Activated T-helper 2 cell treated with anti-CD3 and anti-CD28 coated beads, Interferon-gamma antibody, Interleukin-2, Interleukin-4, amounts not matched to agents 10 μg/mL and 5 μg/mL and 100 μg/mL, durations not matched to agents 14 hours and 24 hours and 36 hours (primary cell): Measurements from ENCODE around the gene COL5A1. TPM values are rescaled to one million over a fixed set of nuclear protein-coding genes. Genes with fewer than 3 reads are reported as not detected.

ENCODE experiments used
- DNase-seq: peaks from one replicate; pipeline ENCODE4 v3.0.0; 2021; ENCODE audit warnings: low spot score
- H3K27ac Mint-ChIP-seq: one replicate; pipeline ENCODE4 v1.8.0; 2021; ENCODE audit warnings: mixed read lengths
- H3K27me3 Mint-ChIP-seq: one replicate; pipeline ENCODE4 v1.8.0; 2021; ENCODE audit warnings: low read depth, mixed read lengths
- H3K36me3 Mint-ChIP-seq: one replicate; pipeline ENCODE4 v1.8.0; 2021; ENCODE audit warnings: low read depth, mixed read lengths
- H3K4me1 Mint-ChIP-seq: one replicate; pipeline ENCODE4 v1.8.0; 2021; ENCODE audit warnings: low read depth, mixed read lengths
- H3K4me3 Mint-ChIP-seq: one replicate; pipeline ENCODE4 v1.8.0; 2021; ENCODE audit warnings: low read depth, mild to moderate bottlenecking, moderate library complexity, mixed read lengths
- H3K9me3 Mint-ChIP-seq: one replicate; pipeline ENCODE4 v1.8.0; 2021; ENCODE audit warnings: mixed read lengths
- intact Hi-C: fragments of 100-400 bp; cut with micrococcal nuclease; formaldehyde crosslinking; loops from one replicate; pipeline ENCODE4 v1.15.1; 2023
- total RNA-seq: library from RNA; stranded (reverse); gene quantifications from 2 replicates; pipeline ENCODE4 v1.2.3, GENCODE V29; 2022

The COL5A1 gene
- total RNA-seq, 1 donor from 2014 or later, result not detected

DNA sequence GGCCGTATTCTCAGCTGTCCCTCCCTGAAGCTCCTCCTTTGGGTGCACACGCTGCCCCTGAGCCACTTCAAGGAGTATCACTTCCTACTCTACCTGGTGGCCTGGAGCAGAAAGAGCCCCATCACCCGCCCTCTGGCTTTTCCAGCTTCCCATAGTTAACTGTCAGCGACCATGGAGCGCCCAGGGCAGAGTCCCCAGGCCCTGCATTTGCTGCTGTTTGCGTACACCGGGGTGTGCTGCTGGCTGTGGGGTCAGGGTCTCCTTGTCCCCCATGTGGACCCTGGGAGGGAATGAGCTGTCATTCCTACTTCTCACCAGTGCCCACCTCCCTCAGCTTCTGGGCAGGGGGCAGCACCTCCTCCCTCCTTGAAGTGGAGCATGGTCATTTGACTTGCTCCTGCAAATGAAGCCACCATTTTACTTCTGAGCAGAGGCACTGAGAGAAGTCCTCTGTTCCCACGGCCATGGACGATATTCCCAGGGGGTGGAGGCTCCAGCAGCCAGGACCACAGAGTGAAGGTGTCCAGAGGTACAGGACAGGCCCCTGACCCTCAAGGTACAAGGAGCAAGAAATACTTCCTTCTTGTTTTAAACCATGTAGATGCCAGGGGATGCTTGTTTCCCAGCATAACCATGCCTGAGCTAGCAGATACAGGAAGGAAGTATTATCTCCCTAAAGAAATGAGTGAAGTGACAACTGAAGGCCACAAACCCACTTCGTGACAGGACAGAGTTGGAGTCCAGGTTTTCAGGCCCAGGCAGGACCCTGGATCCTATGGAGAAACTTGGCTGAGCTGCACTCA, 40.6 kb upstream of the COL5A1 start:
- Mint-ChIP-seq H3K4me1 (no peaks in the 10 kb centered on the region), H3K27me3 (no peaks in the 10 kb centered on the region), H3K36me3 (no peaks in the 10 kb centered on the region), H3K9me3 (no peaks in the 10 kb centered on the region), H3K4me3 (no peak overlapping the region), H3K27ac (no peak overlapping the region)
- intact Hi-C loops, result no loop called here
- peak; percentile 2 for DNase-seq

DNA sequence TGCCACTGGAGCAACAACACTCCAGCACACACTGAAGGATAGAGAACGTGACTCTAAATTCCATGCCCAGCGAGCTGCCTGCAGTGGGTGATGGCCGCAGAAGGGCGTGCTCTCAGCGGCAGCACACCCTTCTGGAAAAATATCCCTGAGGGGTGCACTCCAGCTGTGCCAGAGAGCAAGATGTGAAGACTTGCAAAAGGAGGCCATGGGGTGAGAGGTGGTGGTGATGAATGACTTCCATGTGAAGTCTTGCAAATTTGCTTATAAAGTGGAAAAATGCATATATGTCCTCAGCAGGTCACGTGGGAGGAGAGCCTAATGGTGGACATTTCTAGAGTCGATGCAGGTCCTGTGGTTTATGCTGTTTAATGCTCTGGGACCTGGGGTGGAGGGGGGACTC, 39.8 kb upstream of the COL5A1 start:
- no peak for DNase-seq
- no peaks in the 10 kb centered on the region for H3K9me3 Mint-ChIP-seq
- H3K27me3 Mint-ChIP-seq, result no peaks in the 10 kb centered on the region
- intact Hi-C loops, result no loop called here
- no peaks in the 10 kb centered on the region for H3K36me3 Mint-ChIP-seq
- no peak overlapping the region for H3K27ac Mint-ChIP-seq
- H3K4me1 Mint-ChIP-seq, result no peaks in the 10 kb centered on the region
- H3K4me3 Mint-ChIP-seq, result no peak overlapping the region

DNA sequence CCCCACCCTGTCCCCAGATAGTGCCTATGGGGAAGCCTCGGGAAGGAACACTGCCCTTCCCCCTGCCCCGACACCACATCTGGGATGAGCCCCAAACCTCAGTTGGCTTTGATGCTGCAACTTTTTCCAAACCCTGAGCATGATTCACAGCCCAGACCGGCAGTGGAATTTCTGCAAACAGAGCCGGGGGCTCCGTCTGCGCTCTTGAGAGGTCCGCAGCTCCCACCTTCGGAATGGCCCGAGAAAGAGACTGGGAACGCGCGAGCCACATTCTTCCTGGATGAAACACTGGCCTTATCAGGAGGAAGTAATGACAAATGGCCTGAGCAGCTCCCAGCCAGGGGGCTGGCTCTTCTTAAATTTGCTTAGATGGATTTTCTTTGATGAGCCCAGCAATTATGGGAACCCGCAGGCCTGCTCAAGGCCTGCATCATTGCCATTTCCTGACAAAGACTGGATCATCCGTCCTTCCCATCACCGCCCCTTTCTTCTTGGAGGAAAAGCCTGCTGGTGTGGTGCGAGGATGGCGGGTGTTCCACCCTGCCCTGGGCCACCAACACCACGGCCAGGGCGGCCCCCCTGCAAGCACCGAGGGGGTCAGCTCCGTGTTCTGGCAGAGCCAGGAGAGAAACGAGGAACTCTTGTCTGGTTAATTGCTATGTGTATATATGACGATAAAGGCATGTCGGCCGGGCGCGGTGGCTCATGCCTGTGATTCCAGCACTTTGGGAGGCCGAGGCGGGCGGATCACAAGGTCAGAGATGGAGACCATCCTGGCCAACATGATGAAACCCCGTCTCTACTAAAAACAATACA, 38.8 kb upstream of the COL5A1 start:
- intact Hi-C loops, result no loop called here
- no peaks in the 10 kb centered on the region for H3K36me3 Mint-ChIP-seq
- no peak overlapping the region for H3K4me3 Mint-ChIP-seq
- DNase-seq, result peak; percentile 2
- H3K9me3 Mint-ChIP-seq, result no peaks in the 10 kb centered on the region
- H3K4me1 Mint-ChIP-seq, result no peaks in the 10 kb centered on the region
- no peak overlapping the region for H3K27ac Mint-ChIP-seq
- H3K27me3 Mint-ChIP-seq, result no peaks in the 10 kb centered on the region

DNA sequence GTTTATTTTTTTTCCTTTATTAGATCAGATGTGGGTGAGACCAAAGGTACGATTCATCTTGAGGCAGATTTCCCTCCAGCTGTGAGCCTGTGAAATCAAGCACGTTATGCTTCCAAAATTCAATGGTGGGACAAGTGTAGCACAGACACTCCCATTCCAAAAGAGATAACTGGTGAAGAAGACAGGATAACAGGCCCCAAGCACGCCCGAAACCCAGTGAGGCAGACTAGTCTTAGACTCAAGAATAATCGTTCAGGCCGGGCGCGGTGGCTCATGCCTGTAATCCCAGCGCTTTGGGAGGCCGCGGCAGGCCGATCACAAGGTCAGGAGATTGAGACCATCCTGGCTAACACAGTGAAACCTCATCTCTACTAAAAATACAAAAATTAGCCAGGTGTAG, 36.8 kb upstream of the COL5A1 start:
- Mint-ChIP-seq H3K36me3 (no peaks in the 10 kb centered on the region), H3K9me3 (no peaks in the 10 kb centered on the region), H3K4me3 (no peak overlapping the region), H3K4me1 (no peaks in the 10 kb centered on the region), H3K27me3 (no peaks in the 10 kb centered on the region), H3K27ac (no peak overlapping the region)
- DNase-seq, result no peak
- intact Hi-C loops, result no loop called here

DNA sequence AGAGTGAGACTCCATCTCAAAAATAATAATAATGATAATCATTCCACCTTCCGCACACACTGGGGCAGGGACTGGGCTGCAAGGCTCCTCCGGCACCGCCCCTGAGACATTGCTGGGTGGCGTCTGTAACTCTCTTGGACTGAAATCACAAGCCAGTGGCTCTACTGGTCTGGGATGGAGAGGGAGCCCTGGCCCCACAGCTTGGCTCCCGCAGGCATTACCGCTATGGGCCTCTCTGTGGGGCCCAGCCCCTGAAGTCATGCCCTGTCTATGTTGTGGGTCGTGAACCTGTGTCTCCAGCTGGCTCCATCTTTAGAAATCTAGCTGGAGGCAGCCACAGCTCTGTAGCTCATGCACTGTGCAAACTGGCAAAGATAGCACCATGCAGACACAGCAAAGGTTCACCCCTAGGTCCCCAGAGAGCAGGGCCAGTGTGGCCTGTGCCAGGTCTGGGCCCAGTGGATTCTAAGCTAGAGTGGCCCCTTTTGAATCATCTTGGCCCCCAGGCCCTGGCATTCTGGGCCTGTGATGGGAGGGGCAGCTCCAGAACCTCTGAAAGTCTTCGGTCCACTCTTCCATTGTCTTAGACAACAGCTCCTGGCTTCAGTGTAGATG, 36.1 kb upstream of the COL5A1 start:
- DNase-seq, result peak; percentile 1
- Mint-ChIP-seq H3K27me3 (no peaks in the 10 kb centered on the region), H3K36me3 (no peaks in the 10 kb centered on the region), H3K4me3 (no peak overlapping the region), H3K27ac (no peak overlapping the region), H3K4me1 (no peaks in the 10 kb centered on the region), H3K9me3 (no peaks in the 10 kb centered on the region)
- intact Hi-C loops, result no loop called here

DNA sequence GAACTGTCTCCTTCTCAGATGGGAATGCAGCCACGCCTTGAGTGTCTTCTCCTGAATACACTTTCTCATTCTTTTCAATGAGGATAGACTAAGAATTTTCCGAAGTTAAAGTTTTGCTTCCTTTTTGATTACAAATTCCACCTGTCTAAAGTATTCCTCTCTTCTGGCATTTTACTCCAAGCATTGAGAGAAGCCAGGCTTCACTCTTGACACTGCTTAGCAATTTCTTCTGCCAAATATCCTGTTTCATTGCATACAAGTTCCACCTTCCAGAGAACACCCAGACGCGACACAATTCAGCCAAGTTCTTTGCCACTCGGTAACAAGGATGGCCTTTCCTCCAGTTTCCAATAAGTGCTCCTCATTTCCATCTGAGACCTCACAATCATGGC, 35.6 kb upstream of the COL5A1 start:
- H3K36me3 Mint-ChIP-seq, result no peaks in the 10 kb centered on the region
- no peak for DNase-seq
- no peak overlapping the region for H3K4me3 Mint-ChIP-seq
- H3K4me1 Mint-ChIP-seq, result no peaks in the 10 kb centered on the region
- H3K27ac Mint-ChIP-seq, result no peak overlapping the region
- H3K27me3 Mint-ChIP-seq, result no peaks in the 10 kb centered on the region
- intact Hi-C loops, result no loop called here
- H3K9me3 Mint-ChIP-seq, result no peaks in the 10 kb centered on the region

DNA sequence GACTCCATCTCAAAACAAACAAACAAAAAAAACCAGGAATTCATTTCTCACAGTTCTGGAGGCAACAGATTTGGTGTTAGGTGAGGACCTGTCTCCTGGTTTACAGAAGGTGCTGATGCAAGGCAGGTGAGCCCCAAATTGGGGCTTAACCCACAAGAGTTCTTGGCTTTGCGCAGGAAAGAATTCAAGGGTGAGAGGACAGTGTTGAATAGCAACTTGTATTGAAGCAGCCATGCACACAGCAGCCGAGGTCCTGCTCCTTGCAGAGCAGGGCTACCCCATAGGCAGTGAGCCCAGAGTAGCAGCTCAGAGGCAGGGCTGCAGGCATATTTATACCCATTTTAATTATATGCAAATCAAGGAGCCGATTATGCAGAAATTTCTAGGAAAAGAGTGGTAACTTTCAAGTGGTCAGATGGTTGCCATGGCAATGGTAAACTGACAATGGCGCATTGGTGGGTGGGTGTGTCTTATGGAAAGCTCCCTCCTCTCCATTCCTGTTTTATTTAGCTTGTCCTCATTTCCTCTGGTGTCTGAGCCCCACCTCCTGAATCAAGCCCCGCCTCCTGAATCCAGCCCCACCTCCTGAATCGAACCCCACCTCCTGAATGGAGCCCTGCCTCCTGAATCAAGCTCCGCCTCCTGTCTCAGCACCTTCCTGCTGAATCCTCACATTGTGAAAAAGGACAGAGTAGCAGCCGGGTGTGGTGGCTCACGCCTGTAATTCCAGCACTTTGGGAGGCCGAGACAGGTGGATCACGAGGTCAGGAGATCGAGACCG, 34.5 kb upstream of the COL5A1 start:
- no peak overlapping the region for H3K27ac Mint-ChIP-seq
- no peaks in the 10 kb centered on the region for H3K27me3 Mint-ChIP-seq
- no peaks in the 10 kb centered on the region for H3K4me1 Mint-ChIP-seq
- no peaks in the 10 kb centered on the region for H3K36me3 Mint-ChIP-seq
- peaks cover 4% of the 10 kb centered on the region for H3K9me3 Mint-ChIP-seq
- H3K4me3 Mint-ChIP-seq, result no peak overlapping the region
- intact Hi-C loops, result no loop called here
- no peak for DNase-seq

DNA sequence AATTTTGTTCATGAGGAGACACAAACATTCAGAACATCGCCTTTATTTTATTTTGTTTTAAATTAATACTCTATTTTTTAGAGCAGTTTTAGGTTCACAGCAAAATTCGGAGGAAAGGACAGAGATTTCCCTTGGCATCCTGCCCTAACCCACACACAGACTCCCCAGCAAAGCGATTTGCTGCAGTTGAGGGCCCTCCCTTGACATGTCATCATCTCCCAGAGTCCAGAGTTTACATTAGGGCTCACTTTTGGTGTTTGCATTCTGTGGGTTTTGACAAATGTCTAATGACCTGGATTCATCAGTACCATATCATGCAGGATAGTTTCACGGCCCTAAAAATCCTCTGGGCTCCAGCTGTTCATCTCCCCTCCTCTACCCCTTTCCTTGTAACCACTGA, 33.6 kb upstream of the COL5A1 start:
- Mint-ChIP-seq H3K9me3 (peaks cover 12% of the 10 kb centered on the region), H3K27me3 (no peaks in the 10 kb centered on the region), H3K4me3 (no peak overlapping the region), H3K4me1 (no peaks in the 10 kb centered on the region), H3K27ac (no peak overlapping the region), H3K36me3 (no peaks in the 10 kb centered on the region)
- intact Hi-C loops, result no loop called here
- no peak for DNase-seq

DNA sequence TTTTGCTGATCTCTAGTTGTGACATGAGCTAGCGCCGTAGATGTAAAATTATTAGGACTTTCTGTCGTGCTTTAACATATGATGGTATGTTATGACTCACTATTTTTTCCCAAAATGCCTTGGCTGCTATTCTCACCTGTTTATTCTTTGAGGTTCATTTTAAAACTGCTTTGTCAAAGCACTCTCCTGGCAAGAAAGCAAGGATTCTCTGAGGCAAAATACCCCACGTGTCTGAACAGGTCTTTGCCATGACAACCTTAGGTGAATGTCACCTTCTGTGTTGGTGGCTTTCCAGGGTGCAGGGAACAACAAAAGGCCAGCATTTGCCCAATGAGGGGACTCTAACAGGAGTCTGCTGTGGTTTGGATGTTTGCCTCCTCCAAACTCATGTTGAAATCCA, 30.6 kb upstream of the COL5A1 start:
- Mint-ChIP-seq H3K27ac (no peak overlapping the region), H3K4me1 (no peaks in the 10 kb centered on the region), H3K9me3 (peaks cover 12% of the 10 kb centered on the region), H3K27me3 (no peaks in the 10 kb centered on the region), H3K4me3 (no peak overlapping the region), H3K36me3 (no peaks in the 10 kb centered on the region)
- intact Hi-C loops, result no loop called here
- no peak for DNase-seq

DNA sequence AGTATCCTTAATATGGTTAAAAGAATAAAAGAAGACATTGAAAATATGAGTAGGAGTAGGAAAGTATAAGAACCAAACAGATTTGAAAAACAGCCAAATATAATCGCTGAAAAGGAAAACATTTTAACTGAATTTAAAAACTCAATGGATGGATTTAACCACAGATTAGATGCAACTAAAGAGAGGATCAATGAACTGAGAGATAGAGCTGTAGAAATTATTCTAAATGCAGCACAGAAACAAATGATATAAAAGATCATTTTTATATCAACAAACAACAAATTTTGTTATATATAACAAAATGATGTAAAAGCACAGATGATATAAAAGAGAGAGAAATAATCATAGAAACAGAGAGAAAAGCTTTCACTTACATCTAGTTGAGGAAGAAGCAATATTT, 29.3 kb upstream of the COL5A1 start:
- Mint-ChIP-seq H3K36me3 (no peaks in the 10 kb centered on the region), H3K9me3 (peaks cover 12% of the 10 kb centered on the region), H3K27me3 (no peaks in the 10 kb centered on the region), H3K4me1 (no peaks in the 10 kb centered on the region), H3K27ac (no peak overlapping the region), H3K4me3 (no peak overlapping the region)
- DNase-seq, result no peak
- intact Hi-C loops, result no loop called here

DNA sequence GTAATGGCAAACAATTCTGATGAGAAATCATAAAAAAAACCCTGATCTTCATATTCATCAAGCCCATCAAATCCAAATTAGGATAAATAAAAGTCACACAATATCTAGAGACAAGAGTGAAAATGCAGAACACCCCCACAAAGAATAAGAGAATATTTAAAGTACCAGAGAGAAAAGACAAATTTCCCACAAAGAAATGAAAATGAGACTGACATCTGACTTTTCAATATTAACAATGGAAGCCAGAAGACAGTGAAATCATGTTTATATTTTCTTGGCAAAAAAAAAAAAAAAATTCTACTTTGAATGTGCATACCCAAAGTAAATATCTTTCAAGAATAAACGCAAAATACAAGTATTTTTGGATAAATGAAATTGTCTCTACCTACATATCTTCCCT, 28.9 kb upstream of the COL5A1 start:
- H3K4me3 Mint-ChIP-seq, result no peak overlapping the region
- no peaks in the 10 kb centered on the region for H3K4me1 Mint-ChIP-seq

DNA sequence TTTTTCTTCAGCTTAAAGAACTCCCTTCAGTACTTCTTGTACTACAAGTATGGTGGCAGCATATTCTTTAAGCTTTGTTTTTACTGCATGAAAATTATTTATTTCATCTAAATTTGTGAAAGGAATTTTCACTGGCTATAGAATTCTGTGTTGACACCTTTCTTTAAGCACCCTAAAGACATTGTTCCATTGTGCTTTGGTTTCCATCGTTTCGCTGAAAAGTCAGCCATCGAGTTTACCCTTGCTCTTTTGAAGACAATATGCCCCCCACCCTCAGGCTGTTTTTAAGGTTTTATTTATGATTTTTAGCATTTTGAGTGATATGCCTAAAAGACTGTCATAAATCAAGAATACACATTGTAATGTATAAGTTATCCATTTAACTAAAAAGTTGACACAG, 27.3 kb upstream of the COL5A1 start:
- no peak overlapping the region for H3K4me3 Mint-ChIP-seq
- H3K9me3 Mint-ChIP-seq, result peaks cover 12% of the 10 kb centered on the region
- H3K36me3 Mint-ChIP-seq, result no peaks in the 10 kb centered on the region
- H3K27me3 Mint-ChIP-seq, result no peaks in the 10 kb centered on the region
- intact Hi-C loops, result no loop called here
- H3K4me1 Mint-ChIP-seq, result no peaks in the 10 kb centered on the region
- no peak for DNase-seq
- H3K27ac Mint-ChIP-seq, result no peak overlapping the region

More for the DNA sequence above, 28.9 kb upstream of the COL5A1 start:
- H3K27me3 Mint-ChIP-seq, result no peaks in the 10 kb centered on the region
- no peak for DNase-seq
- no peaks in the 10 kb centered on the region for H3K36me3 Mint-ChIP-seq
- intact Hi-C loops, result no loop called here
- H3K27ac Mint-ChIP-seq, result no peak overlapping the region
- H3K9me3 Mint-ChIP-seq, result peaks cover 12% of the 10 kb centered on the region
